ENCODE results near the gene RASAL1.
"Not testable (repeated sequence)": the region's sequence is repeated elsewhere in the genome, so short reads cannot be mapped to it uniquely, and the experiment has no call there.

Gene RASAL1

GRCh38 chr12:113161415-113162016 lies 26.0 kb upstream of the RASAL1 start:
- peak; percentile 15 for DNase-seq (ENCODE audit: low spot score)

GRCh38 chr12:113159937-113160336 lies 24.4 kb upstream of the RASAL1 start:
- DNase-seq (ENCODE audit: low spot score): no peak

GRCh38 chr12:113158439-113159203 lies 23.1 kb upstream of the RASAL1 start:
- no peak for DNase-seq (ENCODE audit: low spot score)

GRCh38 chr12:113157218-113157859 lies 21.8 kb upstream of the RASAL1 start:
- DNase-seq (ENCODE audit: low spot score): no peak

- DNase-seq (ENCODE audit: low spot score): no peak
These were observed 20.1 kb upstream of the RASAL1 start for GRCh38 chr12:113155646-113156045.

- no peak for DNase-seq (ENCODE audit: low spot score)
These were observed 19.5 kb upstream of the RASAL1 start for GRCh38 chr12:113155060-113155459.

GRCh38 chr12:113154351-113154973 lies 18.9 kb upstream of the RASAL1 start:
- DNase-seq (ENCODE audit: low spot score): no peak

GRCh38 chr12:113152835-113153814 lies 17.6 kb upstream of the RASAL1 start:
- DNase-seq (ENCODE audit: low spot score): peak; percentile 44

GRCh38 chr12:113152196-113152834 lies 16.8 kb upstream of the RASAL1 start:
- DNase-seq (ENCODE audit: low spot score): no peak

- no peak for DNase-seq (ENCODE audit: low spot score)
These were observed 16.1 kb upstream of the RASAL1 start for GRCh38 chr12:113151655-113152054.

- DNase-seq (ENCODE audit: low spot score): no peak
These were observed 14.0 kb upstream of the RASAL1 start, which contains the start of gene CFAP73 for GRCh38 chr12:113149361-113150150. CFAP73 (plus strand) TSS chr12:113149724; CDS start chr12:113149858, 134 bp downstream.

GRCh38 chr12:113146999-113147398 lies 11.4 kb upstream of the RASAL1 start:
- DNase-seq (ENCODE audit: low spot score): no peak

- no peak for DNase-seq (ENCODE audit: low spot score)
These were observed 10.4 kb upstream of the RASAL1 start for GRCh38 chr12:113145720-113146551.

- DNase-seq (ENCODE audit: low spot score): no peak
These were observed 9.2 kb upstream of the RASAL1 start for GRCh38 chr12:113144806-113145205.

GRCh38 chr12:113143959-113144358 lies 8.4 kb upstream of the RASAL1 start:
- no peak for DNase-seq (ENCODE audit: low spot score)

- no peak for DNase-seq (ENCODE audit: low spot score)
These were observed 7.3 kb upstream of the RASAL1 start for GRCh38 chr12:113142886-113143332.

GRCh38 chr12:113142173-113142885 lies 6.8 kb upstream of the RASAL1 start:
- DNase-seq (ENCODE audit: low spot score): no peak

- not testable (repeated sequence) for DNase-seq (ENCODE audit: low spot score)
These were observed 6.2 kb upstream of the RASAL1 start for GRCh38 chr12:113141716-113142115.

Measured in activated CD4-positive, alpha-beta T cell treated with anti-CD3 and anti-CD28 coated beads, Interleukin-2, Interleukin-4, amounts not matched to agents 100 ng/mL and 50 ng/mL, durations not matched to agents 16 hours and 8 hours (primary cell).